ENCODE results near the gene LDLRAD3.
"Not testable (repeated sequence)": the region's sequence is repeated elsewhere in the genome, so short reads cannot be mapped to it uniquely, and the experiment has no call there.

The LDLRAD3 gene

GRCh38 chr11:36189735-36190134 lies 245.9 kb downstream of the LDLRAD3 start:
- not testable (repeated sequence) for DNase-seq

DNA sequence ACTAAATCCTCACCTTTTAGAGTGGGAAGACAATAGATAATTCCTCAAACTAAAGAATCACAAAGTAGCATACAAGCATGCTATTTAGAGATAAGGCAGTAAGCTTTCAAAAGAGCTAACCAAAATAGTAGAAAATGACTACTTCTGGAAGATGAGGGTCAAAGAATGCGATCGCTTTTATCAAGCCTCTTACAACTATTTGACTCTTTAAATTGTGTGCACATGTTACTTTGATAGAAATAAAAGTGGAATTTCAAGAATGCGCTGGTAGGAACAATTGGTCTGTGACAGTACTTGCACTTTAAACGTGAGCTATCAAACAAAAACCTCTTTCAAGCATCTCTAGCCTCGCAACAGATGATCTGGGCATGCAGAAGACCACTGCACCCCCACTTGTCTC lies 248.1 kb downstream of the LDLRAD3 start:
- DNase-seq: no peak

- DNase-seq: no peak
Measured at GRCh38 chr11:36192425-36193289, 248.8 kb downstream of the LDLRAD3 start.

- no peak for DNase-seq
Measured at GRCh38 chr11:36193290-36193619, 249.4 kb downstream of the LDLRAD3 start.

GRCh38 chr11:36193721-36194120 lies 249.9 kb downstream of the LDLRAD3 start:
- no peak for DNase-seq

DNA sequence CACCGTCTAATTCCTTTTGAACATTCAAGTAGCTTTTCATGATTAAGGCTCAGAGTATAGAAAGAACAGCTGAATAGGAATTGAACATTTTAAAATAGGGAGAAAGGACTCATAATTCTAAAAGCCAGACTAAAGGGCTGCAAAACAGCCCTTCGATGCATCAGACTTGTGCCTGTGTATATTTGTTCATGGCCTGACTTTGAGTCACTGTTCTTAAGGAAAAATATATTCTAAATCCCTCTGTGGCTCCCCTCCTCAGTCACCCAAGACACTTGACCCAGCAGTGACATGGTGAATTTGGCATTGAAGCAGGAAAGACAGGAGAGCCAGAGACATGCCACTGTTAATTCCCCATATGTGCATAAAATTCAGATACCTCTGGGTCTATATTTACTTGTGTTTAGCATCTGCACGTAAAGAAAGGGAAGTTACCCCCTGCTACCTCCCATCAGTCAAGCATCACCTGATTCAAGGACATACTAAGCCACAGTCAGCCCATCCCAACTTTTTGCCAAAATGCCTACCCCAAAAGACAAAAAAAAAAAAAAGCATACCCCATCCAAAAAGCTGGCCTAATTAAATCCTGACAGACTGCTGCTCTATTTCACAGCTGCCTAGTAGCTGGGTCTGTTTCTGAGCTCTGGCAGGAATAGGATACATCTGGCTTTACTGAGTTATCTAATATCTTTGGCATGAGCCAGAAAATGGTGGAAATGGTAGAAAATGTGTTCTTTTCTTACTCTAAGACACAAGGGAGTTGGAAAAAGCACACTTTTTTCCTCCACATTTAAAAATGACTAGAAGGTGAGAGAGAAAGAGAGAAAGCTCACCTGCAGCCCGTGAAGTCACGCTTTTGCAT lies 251.9 kb downstream of the LDLRAD3 start:
- DNase-seq: no peak

- no peak for DNase-seq
Measured at GRCh38 chr11:36196411-36196998, 252.6 kb downstream of the LDLRAD3 start.

DNA sequence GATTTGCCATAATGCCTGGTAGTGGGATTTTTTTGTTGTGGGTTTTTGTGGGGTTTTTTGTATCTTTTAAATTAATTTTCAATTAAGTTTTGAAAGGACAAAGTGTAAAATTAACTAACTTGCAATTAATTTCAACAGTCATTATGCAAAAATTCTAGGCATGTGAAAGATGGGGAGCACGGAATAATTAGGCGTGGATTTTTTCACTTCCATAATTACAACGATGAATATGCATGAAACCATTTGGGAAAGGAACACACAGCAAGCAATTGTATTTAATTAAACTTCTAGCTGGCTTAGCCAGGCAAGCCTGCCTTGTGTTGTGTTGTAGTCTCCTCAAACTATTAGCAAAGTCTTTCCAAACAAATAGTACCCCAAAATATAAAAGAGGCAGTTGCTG lies 257.5 kb downstream of the LDLRAD3 start:
- DNase-seq: no peak

GRCh38 chr11:36205536-36205935 lies 261.7 kb downstream of the LDLRAD3 start:
- DNase-seq: no peak

GRCh38 chr11:36210529-36210928 lies 266.7 kb downstream of the LDLRAD3 start:
- no peak for DNase-seq

DNA sequence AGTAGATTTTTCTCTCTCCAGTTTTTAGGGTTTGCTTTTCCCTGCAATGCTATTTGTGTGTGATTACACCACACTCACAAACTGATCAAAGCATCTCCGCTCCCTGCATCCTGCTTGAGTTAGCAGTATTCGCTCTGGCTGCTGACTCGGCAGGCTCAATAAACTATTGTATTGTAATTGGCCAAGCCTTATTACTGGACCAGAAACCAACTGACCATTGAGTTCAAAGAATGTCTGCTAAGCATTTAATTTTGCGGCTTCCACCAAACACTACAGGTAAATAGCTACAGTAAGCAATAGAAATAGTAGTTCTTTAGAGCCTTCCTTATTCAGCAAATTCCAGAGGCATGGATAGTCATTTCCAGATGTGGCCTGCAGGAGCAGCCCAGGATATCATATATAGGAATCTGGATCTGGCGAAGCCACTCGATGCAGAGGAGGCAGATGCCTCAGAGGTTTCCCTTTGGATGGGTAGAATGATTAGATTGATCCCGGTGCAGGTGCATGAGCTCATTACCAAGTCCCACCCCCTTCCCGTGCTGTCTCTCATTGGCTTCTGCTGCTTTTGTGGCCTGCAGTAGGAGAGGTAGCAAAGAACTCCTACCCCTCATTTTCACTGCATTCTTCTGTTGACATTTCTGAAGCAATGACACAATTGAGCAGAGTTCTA lies 268.0 kb downstream of the LDLRAD3 start:
- DNase-seq: no peak

DNA sequence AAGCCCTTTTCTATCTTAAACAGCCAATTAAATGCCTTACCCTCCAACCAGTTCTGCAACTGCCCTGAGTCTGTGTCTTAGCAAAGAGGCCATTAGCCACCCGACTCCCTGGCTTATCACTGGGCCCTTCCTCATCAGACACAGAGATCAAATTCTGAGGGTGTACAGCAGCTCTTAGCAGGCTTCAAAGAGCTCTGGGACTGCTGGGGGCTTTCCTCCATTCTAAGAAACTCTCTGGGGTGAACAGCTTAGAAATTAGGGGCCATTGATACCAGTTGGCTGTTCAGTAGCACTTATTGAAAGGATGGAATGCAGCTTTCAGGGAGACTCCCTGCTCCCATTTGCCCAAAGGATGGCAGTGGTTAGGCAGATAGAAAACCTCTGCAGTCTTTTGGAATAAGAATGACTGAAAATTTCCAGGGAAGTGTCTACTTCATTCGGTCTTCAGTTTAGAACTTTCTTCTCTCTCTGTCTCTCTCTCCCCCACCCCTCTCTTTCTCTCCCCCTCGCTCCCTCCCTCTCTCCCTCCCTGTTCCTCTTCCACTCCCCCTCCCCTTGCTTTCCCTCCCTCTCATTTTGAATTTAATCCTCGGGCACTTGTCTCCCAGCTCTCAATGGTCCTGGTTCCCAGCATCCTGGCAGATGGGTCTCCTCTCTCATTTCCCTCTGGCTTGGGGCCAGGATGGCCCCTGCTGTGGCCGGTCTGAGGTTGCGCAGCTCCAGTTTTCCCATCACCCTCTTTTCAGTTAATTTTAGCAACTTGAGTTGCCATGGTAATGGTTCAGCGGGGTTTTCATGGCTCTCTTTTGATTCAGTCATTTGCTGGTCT lies 268.9 kb downstream of the LDLRAD3 start:
- DNase-seq: no peak

DNA sequence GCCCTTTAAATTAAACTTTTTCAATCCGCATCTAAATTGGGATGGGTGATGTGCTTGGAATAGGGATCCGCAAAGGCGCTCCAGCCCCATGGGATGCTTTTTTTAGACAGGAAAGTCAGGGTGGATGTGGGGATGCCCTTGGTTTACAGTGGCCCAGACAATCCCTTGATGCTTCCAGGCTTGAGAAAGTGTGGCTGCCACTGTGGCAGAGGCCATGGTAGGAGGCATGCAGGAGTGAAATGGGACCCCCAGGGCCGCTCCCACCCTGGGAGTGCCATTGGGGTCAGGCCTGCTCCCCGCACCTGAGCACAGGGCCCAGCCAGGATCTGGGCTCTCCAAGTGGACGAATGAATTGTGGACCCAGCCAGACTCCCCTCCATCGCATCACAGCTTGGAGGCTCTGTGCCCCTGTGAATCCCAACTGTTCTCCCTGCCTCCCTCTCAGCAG lies 269.6 kb downstream of the LDLRAD3 start:
- no peak for DNase-seq

DNA sequence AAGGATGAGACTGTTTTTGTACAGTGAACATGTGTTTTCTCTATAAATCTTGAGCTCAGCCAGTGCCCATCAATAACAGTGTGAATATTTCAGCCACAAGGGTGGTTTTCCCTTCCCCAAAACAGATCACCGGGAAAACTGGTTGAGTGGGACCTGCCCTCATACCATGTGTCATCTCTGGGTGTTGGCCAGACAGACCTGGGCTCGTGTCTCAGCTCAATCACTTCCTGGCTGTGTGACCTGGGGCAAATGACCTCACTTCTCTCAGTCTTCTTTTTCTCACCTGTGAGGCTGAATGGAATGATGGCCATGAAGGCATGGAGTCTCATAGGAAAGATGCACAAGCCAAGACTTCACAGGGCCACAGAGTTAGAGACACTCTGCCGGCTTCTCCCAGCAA lies 270.6 kb downstream of the LDLRAD3 start:
- no peak for DNase-seq

DNA sequence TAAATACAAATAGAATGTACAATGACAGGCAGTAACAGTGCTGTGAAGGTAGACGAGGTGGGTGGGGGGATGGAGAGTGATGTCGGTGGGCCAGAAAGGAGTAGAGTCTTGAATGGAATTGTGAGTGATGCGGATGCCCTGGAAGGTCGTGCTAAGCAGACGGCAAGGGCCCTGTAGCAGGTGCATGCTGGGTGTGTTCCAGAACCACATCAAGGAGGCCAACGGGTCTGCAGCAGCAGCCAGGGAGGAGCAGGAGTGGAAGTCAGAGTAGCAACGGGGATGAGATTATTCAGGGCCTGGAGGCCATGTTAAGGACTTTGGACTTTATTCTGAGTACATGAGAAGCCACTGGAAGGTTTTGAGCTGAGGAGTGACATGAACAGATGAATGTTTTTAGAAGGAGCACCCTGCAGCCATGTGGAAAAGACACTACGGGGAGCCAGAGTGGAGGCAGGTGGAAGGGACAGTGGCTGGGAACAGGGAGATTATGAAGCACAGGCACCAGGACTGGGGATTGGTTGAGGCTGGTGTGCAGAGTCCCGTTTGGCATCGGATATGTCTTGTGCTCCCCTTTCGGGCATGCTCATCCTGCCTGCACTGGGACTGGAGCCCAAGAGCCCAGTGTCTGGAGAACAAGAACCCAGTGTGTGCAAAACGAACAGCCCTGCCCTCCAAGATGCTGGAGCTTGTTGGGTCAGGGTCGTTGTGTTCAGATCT lies 271.3 kb downstream of the LDLRAD3 start:
- no peak for DNase-seq

DNA sequence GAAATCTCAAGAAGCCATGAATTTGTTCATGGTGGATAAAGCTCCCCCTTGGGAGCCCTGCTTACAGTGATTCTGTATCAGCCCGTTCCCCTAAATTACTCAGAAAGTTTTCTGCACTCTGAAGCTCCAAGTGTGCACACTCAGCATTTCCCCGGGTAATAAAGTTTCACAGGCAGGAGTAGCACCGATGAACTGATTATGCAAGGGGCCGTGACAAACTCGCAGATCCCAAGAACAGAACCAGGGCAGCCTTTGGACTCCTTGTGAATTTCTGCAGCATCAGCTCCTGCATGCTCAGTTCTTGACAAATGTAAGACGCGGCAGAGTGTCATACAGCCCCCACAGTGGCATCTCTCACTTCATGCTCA lies 271.8 kb downstream of the LDLRAD3 start:
- DNase-seq: no peak

DNA sequence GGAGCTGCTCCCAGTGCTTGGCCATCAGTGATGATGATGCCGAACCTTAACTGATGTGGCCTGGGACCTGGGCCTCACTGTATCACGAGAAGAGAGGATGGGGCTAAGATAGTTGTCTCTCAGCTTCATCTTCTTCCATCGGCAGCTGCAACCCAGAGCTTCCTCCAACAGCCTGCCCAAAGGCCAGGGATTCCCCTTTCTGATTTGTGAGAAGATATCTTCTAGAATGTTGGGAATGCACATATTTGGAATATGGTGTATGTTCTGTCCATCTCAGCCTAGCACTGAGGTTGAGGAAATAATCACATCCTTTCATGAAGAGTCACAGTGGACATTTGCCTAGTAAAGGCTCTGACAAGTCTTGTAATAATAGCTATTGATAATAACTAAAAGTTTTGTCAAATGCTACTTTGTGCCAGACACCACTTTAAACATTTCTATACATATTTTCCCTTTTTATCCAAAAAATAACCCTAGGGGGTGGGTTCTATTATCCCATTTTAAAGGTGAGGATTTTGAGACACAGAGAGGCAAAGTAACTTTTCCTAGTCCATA lies 272.3 kb downstream of the LDLRAD3 start:
- DNase-seq: no peak

- no peak for DNase-seq
Measured at GRCh38 chr11:36218283-36218921, 274.5 kb downstream of the LDLRAD3 start.

DNA sequence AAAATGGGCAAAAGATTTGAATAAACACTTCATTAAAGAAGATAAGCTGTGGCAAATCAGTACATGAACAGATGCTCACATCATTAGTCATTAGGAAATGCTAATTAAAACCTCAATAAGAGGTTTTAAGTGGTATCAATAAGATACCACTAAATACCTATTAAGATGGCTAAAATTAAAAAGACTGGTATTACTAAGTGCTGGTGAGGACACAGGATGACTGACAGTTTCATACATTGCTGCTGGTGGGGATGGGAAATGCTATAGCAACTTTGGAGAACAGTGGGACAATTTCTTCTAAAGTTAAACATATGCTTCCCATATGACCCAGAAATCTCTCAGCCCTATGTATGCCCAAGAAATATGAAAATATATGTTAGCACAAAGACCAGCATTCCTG lies 276.1 kb downstream of the LDLRAD3 start:
- DNase-seq: no peak

- no peak for DNase-seq
Measured at GRCh38 chr11:36222831-36223635, 279.2 kb downstream of the LDLRAD3 start.
